Ishikawa (cell line): ENCODE results near the gene ABCA7.

ENCODE experiments used
- CEBPB ChIP-seq: IDR thresholded peaks from 2 replicates; pipeline ENCODE4 v1.6.1; 2012
- CREB1 ChIP-seq: IDR thresholded peaks from 2 replicates; pipeline ENCODE4 v1.6.1; 2012; ENCODE audit warnings: low read depth
- EGR1 ChIP-seq: IDR thresholded peaks from 2 replicates; pipeline ENCODE4 v1.6.1; 2012
- EP300 ChIP-seq: IDR thresholded peaks from 2 replicates; pipeline ENCODE4 v1.6.1; 2012; ENCODE audit warnings: borderline replicate concordance
- FOXM1 ChIP-seq: IDR thresholded peaks from 2 replicates; pipeline ENCODE4 v1.6.1; 2012; ENCODE audit warnings: low read depth, borderline replicate concordance
- NFIC ChIP-seq: IDR thresholded peaks from 2 replicates; pipeline ENCODE4 v1.6.1; 2012
- RAD21 ChIP-seq: IDR thresholded peaks from 2 replicates; pipeline ENCODE4 v1.6.1; 2012; ENCODE audit warnings: low read depth
- TAF1 ChIP-seq: IDR thresholded peaks from 2 replicates; pipeline ENCODE4 v1.6.1; 2012; ENCODE audit warnings: low read depth, mild to moderate bottlenecking
- TCF12 ChIP-seq: IDR thresholded peaks from 2 replicates; pipeline ENCODE4 v1.6.1; 2012; ENCODE audit warnings: low read depth
- YY1 ChIP-seq: IDR thresholded peaks from 2 replicates; pipeline ENCODE4 v1.6.1; 2012; ENCODE audit warnings: low read depth
- ZBTB7A ChIP-seq: IDR thresholded peaks from 2 replicates; pipeline ENCODE4 v1.6.1; 2012; ENCODE audit warnings: low read depth
- TF ChIP-seq, protein P1 (sequence below): IDR thresholded peaks from 2 replicates; pipeline ENCODE4 v1.6.1; 2012
- TF ChIP-seq, protein P2 (sequence below): IDR thresholded peaks from 2 replicates; pipeline ENCODE4 v1.6.1; 2012; ENCODE audit warnings: low read depth, mild to moderate bottlenecking

DNA sequence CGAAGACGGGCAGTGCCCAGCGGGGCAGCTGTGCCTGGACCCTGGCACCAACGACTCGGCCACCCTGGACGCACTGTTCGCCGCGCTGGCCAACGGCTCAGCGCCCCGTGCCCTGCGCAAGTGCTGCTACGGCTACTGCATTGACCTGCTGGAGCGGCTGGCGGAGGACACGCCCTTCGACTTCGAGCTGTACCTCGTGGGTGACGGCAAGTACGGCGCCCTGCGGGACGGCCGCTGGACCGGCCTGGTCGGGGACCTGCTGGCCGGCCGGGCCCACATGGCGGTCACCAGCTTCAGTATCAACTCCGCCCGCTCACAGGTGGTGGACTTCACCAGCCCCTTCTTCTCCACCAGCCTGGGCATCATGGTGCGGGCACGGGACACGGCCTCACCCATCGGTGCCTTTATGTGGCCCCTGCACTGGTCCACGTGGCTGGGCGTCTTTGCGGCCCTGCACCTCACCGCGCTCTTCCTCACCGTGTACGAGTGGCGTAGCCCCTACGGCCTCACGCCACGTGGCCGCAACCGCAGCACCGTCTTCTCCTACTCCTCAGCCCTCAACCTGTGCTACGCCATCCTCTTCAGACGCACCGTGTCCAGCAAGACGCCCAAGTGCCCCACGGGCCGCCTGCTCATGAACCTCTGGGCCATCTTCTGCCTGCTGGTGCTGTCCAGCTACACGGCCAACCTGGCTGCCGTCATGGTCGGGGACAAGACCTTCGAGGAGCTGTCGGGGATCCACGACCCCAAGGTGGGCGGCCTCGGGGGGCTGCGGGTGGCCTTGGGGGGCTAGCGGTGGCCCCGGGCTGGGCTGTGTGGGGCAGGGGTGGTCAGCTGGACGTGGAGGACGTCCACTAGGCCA, 34.9 kb upstream of the ABCA7 start:
- TF ChIP-seq, protein P1, sequence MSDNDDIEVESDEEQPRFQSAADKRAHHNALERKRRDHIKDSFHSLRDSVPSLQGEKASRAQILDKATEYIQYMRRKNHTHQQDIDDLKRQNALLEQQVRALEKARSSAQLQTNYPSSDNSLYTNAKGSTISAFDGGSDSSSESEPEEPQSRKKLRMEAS: peak; percentile 76
- no peak for TF ChIP-seq EP300
- no peak for TF ChIP-seq RAD21
- TF ChIP-seq CEBPB: no peak
- TF ChIP-seq EGR1: no peak
- no peak for TF ChIP-seq NFIC
- no peak for TF ChIP-seq TAF1
- no peak for TF ChIP-seq FOXM1
- no peak for TF ChIP-seq CREB1
- no peak for TF ChIP-seq TCF12
- TF ChIP-seq YY1: no peak
- TF ChIP-seq, protein P2, sequence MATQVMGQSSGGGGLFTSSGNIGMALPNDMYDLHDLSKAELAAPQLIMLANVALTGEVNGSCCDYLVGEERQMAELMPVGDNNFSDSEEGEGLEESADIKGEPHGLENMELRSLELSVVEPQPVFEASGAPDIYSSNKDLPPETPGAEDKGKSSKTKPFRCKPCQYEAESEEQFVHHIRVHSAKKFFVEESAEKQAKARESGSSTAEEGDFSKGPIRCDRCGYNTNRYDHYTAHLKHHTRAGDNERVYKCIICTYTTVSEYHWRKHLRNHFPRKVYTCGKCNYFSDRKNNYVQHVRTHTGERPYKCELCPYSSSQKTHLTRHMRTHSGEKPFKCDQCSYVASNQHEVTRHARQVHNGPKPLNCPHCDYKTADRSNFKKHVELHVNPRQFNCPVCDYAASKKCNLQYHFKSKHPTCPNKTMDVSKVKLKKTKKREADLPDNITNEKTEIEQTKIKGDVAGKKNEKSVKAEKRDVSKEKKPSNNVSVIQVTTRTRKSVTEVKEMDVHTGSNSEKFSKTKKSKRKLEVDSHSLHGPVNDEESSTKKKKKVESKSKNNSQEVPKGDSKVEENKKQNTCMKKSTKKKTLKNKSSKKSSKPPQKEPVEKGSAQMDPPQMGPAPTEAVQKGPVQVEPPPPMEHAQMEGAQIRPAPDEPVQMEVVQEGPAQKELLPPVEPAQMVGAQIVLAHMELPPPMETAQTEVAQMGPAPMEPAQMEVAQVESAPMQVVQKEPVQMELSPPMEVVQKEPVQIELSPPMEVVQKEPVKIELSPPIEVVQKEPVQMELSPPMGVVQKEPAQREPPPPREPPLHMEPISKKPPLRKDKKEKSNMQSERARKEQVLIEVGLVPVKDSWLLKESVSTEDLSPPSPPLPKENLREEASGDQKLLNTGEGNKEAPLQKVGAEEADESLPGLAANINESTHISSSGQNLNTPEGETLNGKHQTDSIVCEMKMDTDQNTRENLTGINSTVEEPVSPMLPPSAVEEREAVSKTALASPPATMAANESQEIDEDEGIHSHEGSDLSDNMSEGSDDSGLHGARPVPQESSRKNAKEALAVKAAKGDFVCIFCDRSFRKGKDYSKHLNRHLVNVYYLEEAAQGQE: no peak
- TF ChIP-seq ZBTB7A: no peak
